Astrocyte of the cerebellum (primary cell): ENCODE data around the gene UXS1.

Experiments
- DNase-seq: peaks from one replicate; pipeline ENCODE4 v3.0.0-alpha.2; 2011; ENCODE audit warnings: low read depth
- H3K4me3 ChIP-seq: 2 replicates; pipeline ENCODE4 v1.5.1; 2011; ENCODE audit warnings: mild to moderate bottlenecking, low read depth, low read length, moderate library complexity
- CTCF ChIP-seq: IDR thresholded peaks from 2 replicates; pipeline ENCODE4 v1.5.1; 2012; ENCODE audit warnings: low read length, low read depth, moderate library complexity, mild to moderate bottlenecking; ENCODE audit errors: missing control alignments
- in situ Hi-C: cut with HindIII; loops from 2 replicates; pipeline ENCODE4 v1.10.0; 2017; ENCODE audit warnings: low sequenced_read_pairs

UXS1 gene

GRCh38 chr2:106143495-106144215 is 50.4 kb downstream of the UXS1 start:
- no peak for DNase-seq
- no peak for TF ChIP-seq CTCF
- in situ Hi-C loops = no loop called here

GRCh38 chr2:106142683-106143082 is 51.4 kb downstream of the UXS1 start:
- no peak overlapping the region for H3K4me3 ChIP-seq
- in situ Hi-C loops = no loop called here
- TF ChIP-seq CTCF = no peak
- DNase-seq = no peak

More at GRCh38 chr2:106143495-106144215, 50.4 kb downstream of the UXS1 start:
- H3K4me3 ChIP-seq = no peak overlapping the region

- in situ Hi-C loops = no loop called here
- no peak for TF ChIP-seq CTCF
- no peak for DNase-seq
- no peak overlapping the region for H3K4me3 ChIP-seq
Observed at GRCh38 chr2:106140913-106141312, 53.2 kb downstream of the UXS1 start.

- in situ Hi-C loops = no loop called here
Observed at GRCh38 chr2:106140113-106140512, 54.0 kb downstream of the UXS1 start.

GRCh38 chr2:106139238-106139935 is 54.7 kb downstream of the UXS1 start:
- no peak for DNase-seq
- TF ChIP-seq CTCF = no peak
- in situ Hi-C loops = no loop called here
- no peak overlapping the region for H3K4me3 ChIP-seq

More at GRCh38 chr2:106140113-106140512, 54.0 kb downstream of the UXS1 start:
- H3K4me3 ChIP-seq = no peak overlapping the region
- no peak for TF ChIP-seq CTCF
- no peak for DNase-seq

- in situ Hi-C loops = no loop called here
- DNase-seq = no peak
- no peak for TF ChIP-seq CTCF
- H3K4me3 ChIP-seq = no peak overlapping the region
Observed at GRCh38 chr2:106138543-106139237, 55.4 kb downstream of the UXS1 start.
